HL-60 (cell line): Measurements from ENCODE around the gene SLC16A9.
"Not testable (repeated sequence)": the region's sequence is repeated elsewhere in the genome, so short reads cannot be mapped to it uniquely, and the experiment has no call there.

Experiments
- DNase-seq, 2 experiments: peaks; one replicate each; pipeline ENCODE4 v3.0.0-alpha.2; 2010 to 2020; ENCODE audit warnings: low read depth in 1 of 2, low spot score in 1 of 2
- H3K27ac ChIP-seq: fragments of 250-450 bp; sonication (Bioruptor Pico); replicated peaks from 2 replicates; pipeline ENCODE4 v1.5.1; 2020; ENCODE audit warnings: mild to moderate bottlenecking, moderate library complexity
- H3K27me3 ChIP-seq: fragments of 250-450 bp; sonication (Bioruptor Pico); 2 replicates; pipeline ENCODE4 v1.5.1; 2021; ENCODE audit warnings: mild to moderate bottlenecking, moderate library complexity; ENCODE audit not compliant: insufficient read depth, poor library complexity, severe bottlenecking
- H3K4me3 ChIP-seq: replicated peaks from 2 replicates; pipeline ENCODE4 v1.5.1; 2011; ENCODE audit warnings: mild to moderate bottlenecking, control low read depth, low read length; ENCODE audit not compliant: insufficient read depth
- CTCF ChIP-seq: IDR thresholded peaks from one replicate; pipeline ENCODE4 v1.5.1; 2011; ENCODE audit warnings: low read length, control low read depth, inconsistent platforms; ENCODE audit not compliant: insufficient read depth
- GABPA ChIP-seq: IDR thresholded peaks from 2 replicates; pipeline ENCODE4 v1.6.1; 2012; ENCODE audit warnings: low read depth
- POLR2AphosphoS5 ChIP-seq: IDR thresholded peaks from 2 replicates; pipeline ENCODE4 v1.6.1; 2012; ENCODE audit warnings: low read depth
- REST ChIP-seq: IDR thresholded peaks from 2 replicates; pipeline ENCODE4 v1.6.1; 2012; ENCODE audit warnings: low read depth; ENCODE audit not compliant: insufficient replicate concordance
- SPI1 ChIP-seq: IDR thresholded peaks from 2 replicates; pipeline ENCODE4 v1.6.1; 2012; ENCODE audit warnings: low read depth, mild to moderate bottlenecking, borderline replicate concordance

Gene SLC16A9

GRCh38 chr10:59734014-59734462 is 24.4 kb upstream of the SLC16A9 start:
- no peak for TF ChIP-seq REST
- no peak for TF ChIP-seq CTCF
- TF ChIP-seq GABPA = no peak
- TF ChIP-seq SPI1 = no peak
- TF ChIP-seq POLR2AphosphoS5 = no peak
- Histone ChIP-seq H3K27me3 (no peaks in the 10 kb centered on the region), H3K4me3 (no peak overlapping the region), H3K27ac (no peak overlapping the region)
- DNase-seq = no peak

- H3K27ac ChIP-seq, DNase-seq, H3K27me3 ChIP-seq, H3K4me3 ChIP-seq: not testable (repeated sequence)
Measured at GRCh38 chr10:59733321-59734013, 23.8 kb upstream of the SLC16A9 start.

- H3K4me3 ChIP-seq, DNase-seq, H3K27me3 ChIP-seq, H3K27ac ChIP-seq: not testable (repeated sequence)
Measured at GRCh38 chr10:59732849-59733248, 23.2 kb upstream of the SLC16A9 start.

GRCh38 chr10:59729167-59729566 is 19.5 kb upstream of the SLC16A9 start:
- not testable (repeated sequence) for DNase-seq, H3K27ac ChIP-seq, H3K4me3 ChIP-seq, H3K27me3 ChIP-seq

- TF ChIP-seq SPI1 = no peak
- no peak for TF ChIP-seq GABPA
- TF ChIP-seq CTCF = no peak
- TF ChIP-seq REST = no peak
- TF ChIP-seq POLR2AphosphoS5 = no peak
- no peak for DNase-seq
- no peaks in the 10 kb centered on the region for H3K27me3 ChIP-seq
- H3K4me3 ChIP-seq = no peak overlapping the region
- H3K27ac ChIP-seq = no peak overlapping the region
Measured at GRCh38 chr10:59724098-59724938, 14.7 kb upstream of the SLC16A9 start.
